HEK293 (cell line): ENCODE measurements around the gene IL12RB1.

Experiments
- CTCF ChIA-PET: fragments of 350-600 bp; formaldehyde crosslinking; extraction: SDS; loops from one replicate; lab custom pipeline; 2021; ENCODE audit warnings: antibody characterized with exemption; lab: Yijun Ruan, JAX
- POLR2A ChIA-PET: fragments of 300-600 bp; formaldehyde crosslinking; extraction: SDS; loops from one replicate; lab custom pipeline; 2020; ENCODE audit warnings: antibody characterized with exemption, inconsistent platforms; lab: Yijun Ruan, JAX
- H3K27ac ChIP-seq: fragments of 200-500 bp; sonication (Bioruptor generic); 2 replicates; pipeline ENCODE4 v1.5.1; 2014; ENCODE audit warnings: low read depth, low read length, control low read depth, inconsistent platforms; ENCODE audit errors: extremely low read depth
- H3K36me3 ChIP-seq, 2 experiments: fragments of 200-500 bp in 1 of 2; sonication (Bioruptor generic) in 1 of 2; 1 replicate in 1 of 2; 2 replicates in 1 of 2; pipeline ENCODE4 v1.5.1; 2014 to 2017; ENCODE audit warnings: inconsistent platforms in 2 of 2, low read length in 2 of 2; ENCODE audit not compliant: control insufficient read depth in 2 of 2, insufficient read depth in 1 of 2
- H3K4me1 ChIP-seq: fragments of 200-500 bp; sonication (Bioruptor generic); 2 replicates; pipeline ENCODE4 v1.5.1; 2014; ENCODE audit warnings: mild to moderate bottlenecking, low read length, inconsistent platforms; ENCODE audit not compliant: control insufficient read depth, insufficient read depth
- H3K4me3 ChIP-seq: 2 replicates; pipeline ENCODE4 v1.5.1; 2011; ENCODE audit warnings: low read depth, mild to moderate bottlenecking, control low read depth, low read length, moderate library complexity
- H3K9me3 ChIP-seq: fragments of 200-500 bp; sonication (Bioruptor generic); 2 replicates; pipeline ENCODE4 v1.5.1; 2014; ENCODE audit warnings: low read depth, low read length, inconsistent platforms; ENCODE audit not compliant: control insufficient read depth, insufficient read depth
- GFI1B ChIP-seq: fragments of 450-650 bp; formaldehyde crosslinking; IDR thresholded peaks from 2 replicates; pipeline ENCODE4 v1.5.1; 2016; ENCODE audit warnings: missing biosample characterization, missing genetic modification characterization
- HOXC10 ChIP-seq: sonication (generic); formaldehyde crosslinking; IDR thresholded peaks from 2 replicates; pipeline ENCODE4 v1.8.1; 2023; ENCODE audit warnings: mild to moderate bottlenecking, missing genetic modification reagents
- OVOL3 ChIP-seq: fragments of 450-650 bp; formaldehyde crosslinking; IDR thresholded peaks from 2 replicates; pipeline ENCODE4 v1.5.1; 2016; ENCODE audit warnings: missing biosample characterization, missing genetic modification characterization
- SCRT2 ChIP-seq: fragments of 450-650 bp; formaldehyde crosslinking; IDR thresholded peaks from 2 replicates; pipeline ENCODE4 v1.5.1; 2016; ENCODE audit warnings: missing biosample characterization, missing genetic modification characterization
- SP7 ChIP-seq: fragments of 450-650 bp; formaldehyde crosslinking; IDR thresholded peaks from 2 replicates; pipeline ENCODE4 v1.5.1; 2016; ENCODE audit warnings: missing biosample characterization, missing genetic modification characterization
- ZBTB26 ChIP-seq: fragments of 450-650 bp; formaldehyde crosslinking; optimal IDR thresholded peaks from 2 replicates; pipeline ENCODE3; 2016; ENCODE audit warnings: missing biosample characterization, mild to moderate bottlenecking, missing genetic modification characterization
- ZNF157 ChIP-seq: fragments of 450-650 bp; formaldehyde crosslinking; IDR thresholded peaks from 2 replicates; pipeline ENCODE4 v1.5.1; 2016; ENCODE audit warnings: missing biosample characterization, missing genetic modification characterization
- ZNF211 ChIP-seq: fragments of 450-650 bp; formaldehyde crosslinking; IDR thresholded peaks from 2 replicates; pipeline ENCODE4 v1.5.1; 2016; ENCODE audit warnings: low read depth, missing biosample characterization, missing genetic modification characterization
- ZNF280D ChIP-seq: fragments of 450-650 bp; formaldehyde crosslinking; IDR thresholded peaks from 2 replicates; pipeline ENCODE4 v1.5.1; 2016; ENCODE audit warnings: missing biosample characterization, missing genetic modification characterization
- ZNF362 ChIP-seq: fragments of 450-650 bp; formaldehyde crosslinking; IDR thresholded peaks from 2 replicates; pipeline ENCODE4 v1.5.1; 2016; ENCODE audit warnings: missing biosample characterization, missing genetic modification characterization
- ZNF423 ChIP-seq: fragments of 450-650 bp; formaldehyde crosslinking; IDR thresholded peaks from 2 replicates; pipeline ENCODE4 v1.5.1; 2016; ENCODE audit warnings: missing biosample characterization, missing genetic modification characterization
- ZNF510 ChIP-seq: fragments of 450-650 bp; formaldehyde crosslinking; IDR thresholded peaks from 2 replicates; pipeline ENCODE4 v1.5.1; 2018; ENCODE audit warnings: mild to moderate bottlenecking, missing genetic modification characterization, missing biosample characterization; ENCODE audit not compliant: insufficient replicate concordance
- ZNF549 ChIP-seq: fragments of 450-650 bp; IDR thresholded peaks from 2 replicates; pipeline ENCODE4 v1.5.1; 2018; ENCODE audit warnings: missing biosample characterization, missing genetic modification characterization, mild to moderate bottlenecking, inconsistent platforms, moderate library complexity
- ZNF585B ChIP-seq: fragments of 450-650 bp; formaldehyde crosslinking; IDR thresholded peaks from 2 replicates; pipeline ENCODE4 v1.5.1; 2016; ENCODE audit warnings: missing biosample characterization, missing genetic modification characterization
- ZNF639 ChIP-seq: fragments of 450-650 bp; formaldehyde crosslinking; IDR thresholded peaks from 2 replicates; pipeline ENCODE4 v1.5.1; 2016; ENCODE audit warnings: missing biosample characterization, missing genetic modification characterization
- ZNF654 ChIP-seq: fragments of 450-650 bp; formaldehyde crosslinking; IDR thresholded peaks from 2 replicates; pipeline ENCODE4 v1.5.1; 2016; ENCODE audit warnings: low read depth, missing biosample characterization, missing genetic modification characterization
- ZNF843 ChIP-seq: fragments of 450-650 bp; formaldehyde crosslinking; IDR thresholded peaks from 2 replicates; pipeline ENCODE4 v1.5.1; 2016; ENCODE audit warnings: missing biosample characterization, missing genetic modification characterization
- ZSCAN4 ChIP-seq: fragments of 450-650 bp; formaldehyde crosslinking; IDR thresholded peaks from 2 replicates; pipeline ENCODE4 v1.5.1; 2017; ENCODE audit warnings: missing biosample characterization, missing genetic modification characterization

IL12RB1 gene

GRCh38 chr19:18097217-18097992, 10.7 kb upstream of the IL12RB1 start, which contains the start of gene MAST3 (continued):
- TF ChIP-seq ZSCAN4 (tag by site-specific recombination) (no peak), ZNF843 (tag by site-specific recombination) (no peak), SCRT2 (tag by site-specific recombination) (no peak), ZBTB26 (peak; percentile 41), ZNF280D (tag by site-specific recombination) (peak; percentile 60; the same call in 1 of the 2 replicates), ZNF639 (tag by site-specific recombination) (peak; percentile 40; the same call in 1 of the 2 replicates)

GRCh38 chr19:18096258-18096657, 9.5 kb upstream of the IL12RB1 start:
- no peak overlapping the region for H3K27ac ChIP-seq
- CTCF ChIA-PET = no interaction called here
- no peak overlapping the region for H3K4me3 ChIP-seq
- POLR2A ChIA-PET = no interaction called here
- no peaks in the 10 kb centered on the region for H3K36me3 ChIP-seq
- TF ChIP-seq ZNF549 (tag by site-specific recombination) = no peak
- no peak for TF ChIP-seq ZNF423 (tag by site-specific recombination)
- no peak for TF ChIP-seq ZNF585B (tag by site-specific recombination)
- no peak for TF ChIP-seq GFI1B
- no peak for TF ChIP-seq ZNF654 (tag by site-specific recombination)
- no peak for TF ChIP-seq ZNF510 (tag by site-specific recombination)
- TF ChIP-seq OVOL3 (tag by site-specific recombination) = no peak
- no peak for TF ChIP-seq ZNF211 (tag by site-specific recombination)
- no peak for TF ChIP-seq ZNF157 (tag by site-specific recombination)
- TF ChIP-seq ZNF362 (tag by site-specific recombination) = no peak
- TF ChIP-seq HOXC10 (CRISPR knock-in tag) = no peak
- TF ChIP-seq ZNF280D (tag by site-specific recombination) = no peak
- TF ChIP-seq SP7 (tag by site-specific recombination) = no peak
- TF ChIP-seq, all 188 proteins: peak for 0
- Histone ChIP-seq H3K4me1 (no peaks in the 10 kb centered on the region), H3K9me3 (no peaks in the 10 kb centered on the region)
